HepG2 (cell line): ENCODE results near the gene UBQLN4. TPM values are rescaled to one million over a fixed set of nuclear protein-coding genes. Genes with fewer than 3 reads are reported as not detected.
A peak's percentile ranks its signal among the peaks of the same experiment; 100 is the strongest.

Experiments
- BCL6 ChIP-seq: IDR thresholded peaks from 2 replicates; pipeline ENCODE4 v1.6.1; 2016; ENCODE audit warnings: missing genetic modification reagents, missing compliant biosample characterization
- DNMT3B ChIP-seq: conservative IDR thresholded peaks from 2 replicates; pipeline ENCODE4 v1.6.1; 2016; ENCODE audit warnings: missing biosample characterization, control low read depth
- GATAD2A ChIP-seq: IDR thresholded peaks from 2 replicates; pipeline ENCODE4 v1.6.1; 2016
- HES4 ChIP-seq: sonication (generic); formaldehyde crosslinking; IDR thresholded peaks from 2 replicates; pipeline ENCODE4 v1.9.0; 2021; ENCODE audit warnings: mild to moderate bottlenecking, missing genetic modification reagents, borderline replicate concordance
- HOXD1 ChIP-seq: sonication (generic); formaldehyde crosslinking; IDR thresholded peaks from 2 replicates; pipeline ENCODE4 v1.5.0; 2020; ENCODE audit warnings: missing genetic modification reagents
- KLF9 ChIP-seq: IDR thresholded peaks from 2 replicates; pipeline ENCODE4 v1.6.1; 2016; ENCODE audit warnings: low read depth
- NFYC ChIP-seq: IDR thresholded peaks from 2 replicates; pipeline ENCODE4 v1.6.1; 2016; ENCODE audit warnings: missing genetic modification reagents, missing compliant biosample characterization
- NKX3-1 ChIP-seq: sonication (generic); formaldehyde crosslinking; IDR thresholded peaks from 2 replicates; pipeline ENCODE4 v1.5.0; 2020; ENCODE audit warnings: missing genetic modification reagents
- RFXAP ChIP-seq: sonication (generic); formaldehyde crosslinking; IDR thresholded peaks from 2 replicates; pipeline ENCODE4 v1.4.0; 2020; ENCODE audit warnings: missing genetic modification reagents, borderline replicate concordance
- SNRNP70 ChIP-seq: fragments of 200-400 bp; formaldehyde crosslinking; IDR thresholded peaks from 2 replicates; pipeline ENCODE4 v1.6.1; 2017; ENCODE audit warnings: mild to moderate bottlenecking, low read depth, low read length, moderate library complexity
- TBL1XR1 ChIP-seq: fragments of 150-350 bp; IDR thresholded peaks from 2 replicates; pipeline ENCODE4 v1.6.1; 2014; ENCODE audit warnings: borderline replicate concordance, low read length; ENCODE audit not compliant: partially characterized antibody
- TBX3 ChIP-seq: fragments of 450-650 bp; IDR thresholded peaks from 2 replicates; pipeline ENCODE4 v1.6.1; 2017; ENCODE audit warnings: antibody characterized with exemption, mild to moderate bottlenecking, inconsistent platforms, borderline replicate concordance
- ZC3H13 ChIP-seq: sonication (generic); formaldehyde crosslinking; IDR thresholded peaks from 2 replicates; pipeline ENCODE4 v1.8.1; 2023; ENCODE audit warnings: mild to moderate bottlenecking, missing genetic modification reagents, moderate library complexity
- ZNF614 ChIP-seq: IDR thresholded peaks from 2 replicates; pipeline ENCODE4 v1.6.1; 2018; ENCODE audit warnings: missing biosample characterization, missing genetic modification reagents, inconsistent platforms, borderline replicate concordance
- ZNF615 ChIP-seq: sonication (generic); formaldehyde crosslinking; IDR thresholded peaks from 2 replicates; pipeline ENCODE4 v1.5.0; 2020; ENCODE audit warnings: mild to moderate bottlenecking, missing genetic modification reagents, borderline replicate concordance
- ZNF747 ChIP-seq: sonication (generic); formaldehyde crosslinking; IDR thresholded peaks from 2 replicates; pipeline ENCODE4 v1.8.1; 2023; ENCODE audit warnings: missing genetic modification reagents, mild to moderate bottlenecking, borderline replicate concordance
- polyA plus RNA-seq, 8 experiments: library from polyadenylated mRNA; depleted of rRNA in 3 of 8; stranded (reverse) in 7 of 8; unstranded in 1 of 8; fragments of >200 nt; fragmentation: Illumina TruSeq in 4 of 8; extraction: Trizol in 4 of 8; gene quantifications; 2 replicates each; pipeline versions ENCODE4 v1.2.1 to v1.2.3, GENCODE V29; 2011 to 2016; ENCODE audit warnings: low read depth in 4 of 8, missing spikeins in 1 of 8, mixed read lengths in 1 of 8; ENCODE audit not compliant: insufficient read depth in 1 of 8
- total RNA-seq, 5 experiments: library from RNA; depleted of rRNA; stranded (reverse); fragments of >200 nt; fragmentation: Illumina TruSeq; extraction: Trizol; gene quantifications; 2 replicates each; pipeline ENCODE4 v1.2.3, GENCODE V29; 2016; ENCODE audit warnings: low read depth in 1 of 5
- TF ChIP-seq, protein P1 (sequence below): sonication (generic); formaldehyde crosslinking; IDR thresholded peaks from 2 replicates; pipeline ENCODE4 v1.4.0; 2020; ENCODE audit warnings: mild to moderate bottlenecking, missing genetic modification reagents
- TF ChIP-seq, protein P2 (sequence below): sonication (generic); formaldehyde crosslinking; IDR thresholded peaks from 2 replicates; pipeline ENCODE4 v1.4.0; 2020; ENCODE audit warnings: missing genetic modification reagents
- TF ChIP-seq, protein P3 (sequence below): sonication (generic); formaldehyde crosslinking; conservative IDR thresholded peaks from 2 replicates; pipeline ENCODE4 v1.4.0; 2020; ENCODE audit warnings: missing genetic modification reagents
- TF ChIP-seq, protein P4 (sequence below): IDR thresholded peaks from 2 replicates; pipeline ENCODE4 v1.6.1; 2012; ENCODE audit warnings: inconsistent platforms

The UBQLN4 gene
- total and polyA plus RNA-seq, 2 of the 13 experiments (the other 11 are each of a cell fraction or from before 2014, with no cell fraction given): 31.5 to 39.8 TPM

DNA sequence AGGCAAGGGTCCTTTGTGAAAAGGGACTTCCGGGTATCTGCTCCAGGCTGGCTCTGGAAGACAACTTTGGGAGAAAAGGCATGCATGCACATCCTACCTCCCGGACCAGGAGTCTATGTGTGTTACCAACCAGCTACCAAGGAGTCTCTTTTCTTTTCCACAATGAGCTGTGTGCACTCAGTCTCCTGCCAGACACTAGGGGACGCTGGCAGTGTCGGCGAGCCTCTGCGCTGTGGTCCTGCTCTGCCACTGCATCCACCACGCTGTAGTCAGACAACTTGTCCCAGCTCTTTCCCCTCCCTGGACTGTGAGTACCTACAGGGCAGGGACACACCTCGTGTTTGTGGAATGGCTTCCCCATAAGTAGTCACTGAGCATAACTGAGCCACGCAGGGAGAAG, 27.7 kb downstream of the UBQLN4 start (continued):
- TF ChIP-seq, protein P1, sequence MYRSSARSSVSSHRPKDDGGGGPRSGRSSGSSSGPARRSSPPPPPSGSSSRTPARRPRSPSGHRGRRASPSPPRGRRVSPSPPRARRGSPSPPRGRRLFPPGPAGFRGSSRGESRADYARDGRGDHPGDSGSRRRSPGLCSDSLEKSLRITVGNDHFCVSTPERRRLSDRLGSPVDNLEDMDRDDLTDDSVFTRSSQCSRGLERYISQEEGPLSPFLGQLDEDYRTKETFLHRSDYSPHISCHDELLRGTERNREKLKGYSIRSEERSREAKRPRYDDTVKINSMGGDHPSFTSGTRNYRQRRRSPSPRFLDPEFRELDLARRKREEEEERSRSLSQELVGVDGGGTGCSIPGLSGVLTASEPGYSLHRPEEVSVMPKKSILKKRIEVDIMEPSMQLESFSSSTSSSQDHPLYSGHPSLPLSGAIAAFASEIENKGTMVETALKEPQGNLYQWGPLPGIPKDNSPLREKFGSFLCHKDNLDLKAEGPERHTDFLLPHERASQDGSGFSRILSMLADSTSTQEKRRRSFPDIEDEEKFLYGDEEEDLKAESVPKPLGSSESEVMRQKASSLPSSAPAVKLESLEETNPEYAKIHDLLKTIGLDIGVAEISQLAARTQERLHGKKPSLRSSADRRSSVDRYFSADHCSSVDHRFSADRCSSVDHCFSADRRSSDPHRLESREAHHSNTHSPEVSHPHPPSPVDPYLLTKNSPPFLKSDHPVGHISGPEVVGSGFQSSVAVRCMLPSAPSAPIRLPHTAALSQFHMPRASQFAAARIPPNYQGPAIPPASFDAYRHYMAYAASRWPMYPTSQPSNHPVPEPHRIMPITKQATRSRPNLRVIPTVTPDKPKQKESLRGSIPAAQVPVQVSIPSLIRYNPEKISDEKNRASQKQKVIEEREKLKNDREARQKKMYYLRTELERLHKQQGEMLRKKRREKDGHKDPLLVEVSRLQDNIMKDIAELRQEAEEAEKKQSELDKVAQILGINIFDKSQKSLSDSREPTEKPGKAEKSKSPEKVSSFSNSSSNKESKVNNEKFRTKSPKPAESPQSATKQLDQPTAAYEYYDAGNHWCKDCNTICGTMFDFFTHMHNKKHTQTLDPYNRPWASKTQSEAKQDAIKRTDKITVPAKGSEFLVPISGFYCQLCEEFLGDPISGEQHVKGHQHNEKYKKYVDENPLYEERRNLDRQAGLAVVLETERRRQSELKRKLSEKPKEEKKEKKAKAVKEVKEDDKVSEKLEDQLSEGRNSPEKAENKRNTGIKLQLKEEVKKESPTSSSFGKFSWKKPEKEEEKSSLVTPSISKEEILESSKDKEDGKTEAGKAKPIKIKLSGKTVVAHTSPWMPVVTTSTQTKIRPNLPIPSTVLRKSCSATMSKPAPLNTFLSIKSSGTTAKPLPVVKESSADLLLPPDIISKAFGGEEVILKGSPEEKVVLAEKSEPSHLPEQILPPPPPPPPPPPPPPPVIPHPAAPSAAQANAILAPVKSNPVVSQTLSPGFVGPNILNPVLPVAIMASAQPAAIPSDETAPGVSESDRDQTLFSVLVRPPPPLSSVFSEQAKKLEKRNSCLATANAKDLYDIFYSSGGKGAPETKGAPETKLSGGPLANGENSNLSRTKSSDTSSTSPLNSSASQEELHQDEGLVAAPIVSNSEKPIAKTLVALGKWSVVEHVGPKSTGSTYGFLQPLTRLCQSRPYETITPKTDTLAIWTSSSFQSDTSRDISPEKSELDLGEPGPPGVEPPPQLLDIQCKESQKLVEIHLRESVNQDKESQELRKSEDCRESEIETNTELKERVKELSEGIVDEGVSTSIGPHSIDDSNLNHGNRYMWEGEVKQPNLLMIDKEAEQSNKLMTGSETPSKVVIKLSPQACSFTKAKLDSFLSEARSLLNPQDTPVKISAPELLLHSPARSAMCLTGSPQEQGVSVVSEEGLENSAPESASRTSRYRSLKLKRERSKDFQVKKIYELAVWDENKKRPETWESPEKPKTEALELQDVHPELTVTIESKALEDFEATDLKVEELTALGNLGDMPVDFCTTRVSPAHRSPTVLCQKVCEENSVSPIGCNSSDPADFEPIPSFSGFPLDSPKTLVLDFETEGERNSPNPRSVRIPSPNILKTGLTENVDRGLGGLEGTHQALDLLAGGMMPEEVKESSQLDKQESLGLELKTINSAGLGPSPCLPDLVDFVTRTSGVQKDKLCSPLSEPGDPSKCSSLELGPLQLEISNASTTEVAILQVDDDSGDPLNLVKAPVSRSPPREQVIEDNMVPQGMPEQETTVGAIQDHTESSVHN (CRISPR knock-in tag): no peak
- TF ChIP-seq RFXAP (no peak), SNRNP70 (no peak), TBX3 (no peak), BCL6 (CRISPR knock-in tag) (0 out of 2 replicates have a peak, but pooled peaks have one; percentile 11), NFYC (no peak), TBL1XR1 (no peak), ZNF615 (CRISPR knock-in tag) (no peak), NKX3-1 (CRISPR knock-in tag) (no peak), ZNF614 (CRISPR knock-in tag) (0 out of 2 replicates have a peak, but pooled peaks have one; percentile 17), ZNF747 (no peak), GATAD2A (CRISPR knock-in tag) (peak; percentile 53), ZC3H13 (CRISPR knock-in tag) (no peak), HOXD1 (CRISPR knock-in tag) (no peak), KLF9 (CRISPR knock-in tag) (no peak), HES4 (CRISPR knock-in tag) (no peak), DNMT3B (no peak)
- TF ChIP-seq, protein P2, sequence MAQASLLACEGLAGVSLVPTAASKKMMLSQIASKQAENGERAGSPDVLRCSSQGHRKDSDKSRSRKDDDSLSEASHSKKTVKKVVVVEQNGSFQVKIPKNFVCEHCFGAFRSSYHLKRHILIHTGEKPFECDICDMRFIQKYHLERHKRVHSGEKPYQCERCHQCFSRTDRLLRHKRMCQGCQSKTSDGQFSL (CRISPR knock-in tag): no peak
- TF ChIP-seq, protein P3, sequence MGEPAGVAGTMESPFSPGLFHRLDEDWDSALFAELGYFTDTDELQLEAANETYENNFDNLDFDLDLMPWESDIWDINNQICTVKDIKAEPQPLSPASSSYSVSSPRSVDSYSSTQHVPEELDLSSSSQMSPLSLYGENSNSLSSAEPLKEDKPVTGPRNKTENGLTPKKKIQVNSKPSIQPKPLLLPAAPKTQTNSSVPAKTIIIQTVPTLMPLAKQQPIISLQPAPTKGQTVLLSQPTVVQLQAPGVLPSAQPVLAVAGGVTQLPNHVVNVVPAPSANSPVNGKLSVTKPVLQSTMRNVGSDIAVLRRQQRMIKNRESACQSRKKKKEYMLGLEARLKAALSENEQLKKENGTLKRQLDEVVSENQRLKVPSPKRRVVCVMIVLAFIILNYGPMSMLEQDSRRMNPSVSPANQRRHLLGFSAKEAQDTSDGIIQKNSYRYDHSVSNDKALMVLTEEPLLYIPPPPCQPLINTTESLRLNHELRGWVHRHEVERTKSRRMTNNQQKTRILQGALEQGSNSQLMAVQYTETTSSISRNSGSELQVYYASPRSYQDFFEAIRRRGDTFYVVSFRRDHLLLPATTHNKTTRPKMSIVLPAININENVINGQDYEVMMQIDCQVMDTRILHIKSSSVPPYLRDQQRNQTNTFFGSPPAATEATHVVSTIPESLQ (CRISPR knock-in tag): no peak
- TF ChIP-seq, protein P4, sequence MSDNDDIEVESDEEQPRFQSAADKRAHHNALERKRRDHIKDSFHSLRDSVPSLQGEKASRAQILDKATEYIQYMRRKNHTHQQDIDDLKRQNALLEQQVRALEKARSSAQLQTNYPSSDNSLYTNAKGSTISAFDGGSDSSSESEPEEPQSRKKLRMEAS: peak; percentile 14; the same call in 1 of the 2 replicates
